Inflammatory macrophage treated with lipopolysaccharide for 4 hours (primary cell): ENCODE measurements around the gene UMODL1.
"Not testable (repeated sequence)": the region's sequence is repeated elsewhere in the genome, so short reads cannot be mapped to it uniquely, and the experiment has no call there.

Source experiments
- DNase-seq: peaks from one replicate; pipeline ENCODE4 v3.0.0-alpha.2; 2020

The UMODL1 gene

GRCh38 chr21:42172596-42173483 lies 101.7 kb downstream of the UMODL1 start:
- DNase-seq, result no peak

GRCh38 chr21:42174173-42174572 lies 103.1 kb downstream of the UMODL1 start:
- no peak for DNase-seq

GRCh38 chr21:42175110-42175710 lies 104.1 kb downstream of the UMODL1 start:
- DNase-seq, result no peak

GRCh38 chr21:42176859-42177258 lies 105.7 kb downstream of the UMODL1 start:
- no peak for DNase-seq

- DNase-seq, result no peak
These were observed 108.2 kb downstream of the UMODL1 start for GRCh38 chr21:42179316-42179715.

GRCh38 chr21:42180001-42180400 lies 108.9 kb downstream of the UMODL1 start:
- not testable (repeated sequence) for DNase-seq

- no peak for DNase-seq
These were observed 111.7 kb downstream of the UMODL1 start for GRCh38 chr21:42182713-42183371.

GRCh38 chr21:42183374-42184266 lies 112.5 kb downstream of the UMODL1 start:
- no peak for DNase-seq

GRCh38 chr21:42186591-42186990 lies 115.5 kb downstream of the UMODL1 start:
- DNase-seq, result no peak

- peak; percentile 97 for DNase-seq
These were observed 117.0 kb downstream of the UMODL1 start for GRCh38 chr21:42187976-42188653.

GRCh38 chr21:42188663-42189062 lies 117.5 kb downstream of the UMODL1 start:
- no peak for DNase-seq

GRCh38 chr21:42189431-42189830 lies 118.3 kb downstream of the UMODL1 start:
- peak; percentile 54 for DNase-seq

GRCh38 chr21:42189860-42190485 lies 118.9 kb downstream of the UMODL1 start:
- DNase-seq, result no peak

GRCh38 chr21:42190486-42190863 lies 119.4 kb downstream of the UMODL1 start:
- DNase-seq, result peak; percentile 23

GRCh38 chr21:42191064-42191463 lies 119.9 kb downstream of the UMODL1 start:
- DNase-seq, result no peak

GRCh38 chr21:42191696-42192595 lies 120.8 kb downstream of the UMODL1 start:
- no peak for DNase-seq
